Thyroid gland (tissue), 4 donors: Measurements from ENCODE around the gene AQP12B.
"Not testable (repeated sequence)": the region's sequence is repeated elsewhere in the genome, so short reads cannot be mapped to it uniquely, and the experiment has no call there.

Source experiments
- POLR2A ChIP-seq, 2 donors: fragments of 450-650 bp; IDR thresholded peaks; one replicate each; pipeline ENCODE4 v1.6.1; 2017; ENCODE audit warnings: antibody characterized with exemption in 2 of 2, mild to moderate bottlenecking in 2 of 2, moderate library complexity in 1 of 2
- TF ChIP-seq, protein P1 (sequence below), 6 experiments: fragments of 200-600 bp in 3 of 6; fragments of 450-650 bp in 3 of 6; sonication (generic) in 3 of 6; IDR thresholded peaks; one replicate each; pipeline ENCODE4 v1.5.1; 2016 to 2019; ENCODE audit warnings: antibody characterized with exemption in 6 of 6, mild to moderate bottlenecking in 2 of 6, inconsistent platforms in 1 of 6, moderate library complexity in 1 of 6

DNA sequence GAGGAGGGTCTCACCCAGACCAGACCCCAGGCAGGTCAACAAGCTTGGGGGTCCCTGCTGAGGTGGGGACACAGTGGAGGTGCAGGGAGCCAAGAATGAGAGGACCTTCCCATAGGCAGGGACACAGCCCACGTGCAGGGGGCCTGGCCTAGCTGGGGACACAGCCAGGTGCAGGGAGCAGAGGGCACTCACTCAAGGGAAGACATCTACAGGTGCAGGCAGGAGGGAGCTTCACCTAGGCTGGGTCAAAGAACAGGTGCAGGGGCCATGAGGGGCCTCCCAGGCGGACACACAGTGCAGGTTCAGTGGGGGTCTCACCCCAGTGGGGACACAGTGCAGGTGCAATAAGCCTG is 8.4 kb upstream of the AQP12B start:
- TF ChIP-seq, protein P1, sequence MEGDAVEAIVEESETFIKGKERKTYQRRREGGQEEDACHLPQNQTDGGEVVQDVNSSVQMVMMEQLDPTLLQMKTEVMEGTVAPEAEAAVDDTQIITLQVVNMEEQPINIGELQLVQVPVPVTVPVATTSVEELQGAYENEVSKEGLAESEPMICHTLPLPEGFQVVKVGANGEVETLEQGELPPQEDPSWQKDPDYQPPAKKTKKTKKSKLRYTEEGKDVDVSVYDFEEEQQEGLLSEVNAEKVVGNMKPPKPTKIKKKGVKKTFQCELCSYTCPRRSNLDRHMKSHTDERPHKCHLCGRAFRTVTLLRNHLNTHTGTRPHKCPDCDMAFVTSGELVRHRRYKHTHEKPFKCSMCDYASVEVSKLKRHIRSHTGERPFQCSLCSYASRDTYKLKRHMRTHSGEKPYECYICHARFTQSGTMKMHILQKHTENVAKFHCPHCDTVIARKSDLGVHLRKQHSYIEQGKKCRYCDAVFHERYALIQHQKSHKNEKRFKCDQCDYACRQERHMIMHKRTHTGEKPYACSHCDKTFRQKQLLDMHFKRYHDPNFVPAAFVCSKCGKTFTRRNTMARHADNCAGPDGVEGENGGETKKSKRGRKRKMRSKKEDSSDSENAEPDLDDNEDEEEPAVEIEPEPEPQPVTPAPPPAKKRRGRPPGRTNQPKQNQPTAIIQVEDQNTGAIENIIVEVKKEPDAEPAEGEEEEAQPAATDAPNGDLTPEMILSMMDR (IDR thresholded peaks at IDR 0.05): not testable (repeated sequence)
- not testable (repeated sequence) for TF ChIP-seq POLR2A (IDR thresholded peaks at IDR 0.05)
